GM12892 (cell line): ENCODE data around the gene SELENOO. TPM values are rescaled to one million over a fixed set of nuclear protein-coding genes. Genes with fewer than 3 reads are reported as not detected.

ENCODE experiments used
- DNase-seq: peaks from one replicate; pipeline ENCODE4 v3.0.0; 2011; ENCODE audit not compliant: insufficient read length
- FAIRE-seq: peaks from 2 replicates; lab custom pipeline; 2011; peaks lifted over from hg19 to GRCh38; lab: Jason Lieb, UNC
- POLR2A ChIP-seq: IDR thresholded peaks from 2 replicates; pipeline ENCODE4 v1.6.1; 2011; ENCODE audit warnings: low read depth, low read length, control low read depth
- POLR2AphosphoS5 ChIP-seq: IDR thresholded peaks from 2 replicates; pipeline ENCODE4 v1.6.1; 2011; ENCODE audit warnings: low read depth, low read length, control low read depth
- TAF1 ChIP-seq: IDR thresholded peaks from 2 replicates; pipeline ENCODE4 v1.6.1; 2011; ENCODE audit warnings: low read depth, mild to moderate bottlenecking, control low read depth, low read length, borderline replicate concordance
- polyA plus RNA-seq: library from polyadenylated mRNA; unstranded; fragments of >200 nt; gene quantifications from one replicate; pipeline ENCODE4 v1.2.1, GENCODE V29; 2012; ENCODE audit warnings: missing spikeins, inconsistent platforms; ENCODE audit not compliant: missing spikeins

The SELENOO gene, protein sequence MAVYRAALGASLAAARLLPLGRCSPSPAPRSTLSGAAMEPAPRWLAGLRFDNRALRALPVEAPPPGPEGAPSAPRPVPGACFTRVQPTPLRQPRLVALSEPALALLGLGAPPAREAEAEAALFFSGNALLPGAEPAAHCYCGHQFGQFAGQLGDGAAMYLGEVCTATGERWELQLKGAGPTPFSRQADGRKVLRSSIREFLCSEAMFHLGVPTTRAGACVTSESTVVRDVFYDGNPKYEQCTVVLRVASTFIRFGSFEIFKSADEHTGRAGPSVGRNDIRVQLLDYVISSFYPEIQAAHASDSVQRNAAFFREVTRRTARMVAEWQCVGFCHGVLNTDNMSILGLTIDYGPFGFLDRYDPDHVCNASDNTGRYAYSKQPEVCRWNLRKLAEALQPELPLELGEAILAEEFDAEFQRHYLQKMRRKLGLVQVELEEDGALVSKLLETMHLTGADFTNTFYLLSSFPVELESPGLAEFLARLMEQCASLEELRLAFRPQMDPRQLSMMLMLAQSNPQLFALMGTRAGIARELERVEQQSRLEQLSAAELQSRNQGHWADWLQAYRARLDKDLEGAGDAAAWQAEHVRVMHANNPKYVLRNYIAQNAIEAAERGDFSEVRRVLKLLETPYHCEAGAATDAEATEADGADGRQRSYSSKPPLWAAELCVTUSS
- polyA plus RNA-seq = 4.9 TPM

- FAIRE-seq = peak; percentile 95
- DNase-seq = peak; percentile 99
Observed at GRCh38 chr22:50200461-50201190, at the start of gene SELENOO. SELENOO (plus strand) TSS chr22:50201011; CDS start chr22:50201037, 26 bp downstream.

DNA sequence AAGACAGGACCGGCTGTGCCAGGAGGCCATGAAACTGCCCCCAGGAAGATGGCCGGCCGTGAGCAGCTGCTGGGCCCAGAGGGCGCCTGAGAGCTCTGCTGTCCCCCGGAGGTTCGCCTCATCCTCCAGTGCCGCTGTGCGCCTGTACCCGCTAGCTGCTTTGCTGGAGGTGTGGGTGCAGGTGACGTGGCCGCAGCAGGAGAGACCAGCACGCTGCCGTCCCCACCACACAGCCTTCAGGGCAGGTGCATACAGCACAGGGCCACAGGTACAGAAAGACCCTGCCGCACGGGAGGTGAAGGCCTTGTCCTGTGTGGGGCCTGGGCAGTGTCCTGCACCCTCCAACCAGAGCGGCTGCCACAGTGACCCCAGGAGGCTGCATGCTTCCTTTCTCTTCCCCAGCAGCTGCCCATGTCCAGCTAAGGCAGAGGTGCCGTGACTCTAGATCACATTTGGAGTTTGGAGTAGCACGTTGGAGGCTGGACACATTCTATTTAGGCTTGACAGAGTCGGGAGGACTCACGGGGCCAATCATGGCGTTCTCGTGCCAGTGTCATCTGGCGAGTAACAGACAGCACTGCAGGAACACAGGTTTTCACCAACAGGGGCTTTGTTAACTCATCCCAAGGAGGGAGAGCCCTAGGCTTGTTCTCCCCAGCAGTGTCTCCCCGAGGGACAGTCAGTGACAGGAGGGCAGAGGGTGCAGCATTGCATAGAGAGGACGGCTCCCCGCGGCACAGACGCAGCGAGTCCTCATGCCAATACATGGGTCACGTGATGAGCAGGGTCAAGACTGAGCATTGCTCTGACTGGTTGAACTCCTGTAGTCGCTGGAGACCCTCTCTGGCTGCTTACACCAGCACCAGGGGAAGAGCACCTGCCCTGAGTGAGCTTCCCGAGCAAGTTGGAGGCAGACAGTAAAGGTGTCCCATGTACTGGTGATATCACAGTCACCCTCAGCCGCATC is 49.0 kb upstream of the SELENOO start:
- FAIRE-seq = no peak
- no peak for DNase-seq
- no peak for TF ChIP-seq TAF1
- TF ChIP-seq POLR2A = no peak
- no peak for TF ChIP-seq POLR2AphosphoS5

More at GRCh38 chr22:50200461-50201190, at the start of gene SELENOO:
- peak; percentile 64; the same call in 1 of the 2 replicates for TF ChIP-seq POLR2A
- no peak for TF ChIP-seq TAF1
- TF ChIP-seq POLR2AphosphoS5 = 0 out of 2 replicates have a peak, but pooled peaks have one; percentile 34

DNA sequence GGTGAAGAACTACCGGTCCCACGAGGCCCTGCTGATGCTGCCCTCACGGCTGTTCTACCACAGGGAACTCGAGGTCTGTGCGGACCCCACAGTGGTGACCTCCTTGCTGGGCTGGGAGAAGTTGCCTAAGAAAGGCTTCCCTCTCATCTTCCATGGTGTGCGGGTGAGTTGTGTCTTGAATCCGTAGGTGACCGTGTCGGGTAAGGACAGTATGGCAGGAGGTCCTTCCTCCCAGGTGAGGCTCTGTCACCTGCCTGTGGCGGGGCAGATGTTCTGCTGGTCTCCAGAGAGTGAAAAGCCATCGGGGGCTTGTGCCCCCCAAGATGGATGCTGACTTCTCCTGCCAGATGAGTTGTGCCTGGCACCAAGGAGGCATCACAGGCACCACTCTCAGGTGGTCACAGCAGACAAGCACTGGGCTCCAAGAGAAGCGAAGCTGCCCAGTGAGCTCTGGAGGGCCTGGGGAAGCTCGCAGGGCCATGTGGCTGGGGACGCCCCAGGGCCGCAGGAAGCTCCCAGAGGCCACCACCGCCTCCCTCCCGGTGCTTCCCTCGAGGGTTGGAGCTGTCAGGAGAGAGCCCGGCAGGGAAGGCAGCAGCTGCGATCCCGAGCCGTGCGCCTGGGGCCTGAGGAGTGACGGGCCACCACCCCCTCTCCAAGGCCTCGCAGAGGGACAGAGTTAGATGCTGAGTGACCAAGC is 47.6 kb upstream of the SELENOO start:
- TF ChIP-seq TAF1 (no peak), POLR2A (no peak), POLR2AphosphoS5 (no peak)
- no peak for FAIRE-seq
- no peak for DNase-seq

DNA sequence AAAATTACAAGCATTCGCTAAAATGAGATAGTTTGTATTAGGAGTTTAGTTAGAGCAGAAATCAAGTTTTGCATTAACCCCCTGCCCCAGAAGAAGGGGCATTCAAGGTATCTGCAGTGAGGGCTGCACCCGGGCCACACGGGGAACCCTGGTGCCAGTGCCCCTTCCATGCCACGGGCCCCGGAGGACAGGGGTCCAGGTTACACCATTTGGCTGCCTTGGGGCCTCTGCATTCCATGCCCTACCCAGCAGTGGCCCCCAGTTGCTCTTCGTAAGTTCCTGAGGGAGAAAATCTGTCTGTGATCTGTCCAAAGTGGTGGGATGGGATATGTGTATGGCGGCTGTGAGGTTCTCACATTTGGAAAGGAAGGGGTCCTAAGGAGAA is 47.1 kb upstream of the SELENOO start:
- TF ChIP-seq POLR2AphosphoS5 (no peak), POLR2A (no peak), TAF1 (no peak)
- FAIRE-seq (no peak), DNase-seq (no peak)

DNA sequence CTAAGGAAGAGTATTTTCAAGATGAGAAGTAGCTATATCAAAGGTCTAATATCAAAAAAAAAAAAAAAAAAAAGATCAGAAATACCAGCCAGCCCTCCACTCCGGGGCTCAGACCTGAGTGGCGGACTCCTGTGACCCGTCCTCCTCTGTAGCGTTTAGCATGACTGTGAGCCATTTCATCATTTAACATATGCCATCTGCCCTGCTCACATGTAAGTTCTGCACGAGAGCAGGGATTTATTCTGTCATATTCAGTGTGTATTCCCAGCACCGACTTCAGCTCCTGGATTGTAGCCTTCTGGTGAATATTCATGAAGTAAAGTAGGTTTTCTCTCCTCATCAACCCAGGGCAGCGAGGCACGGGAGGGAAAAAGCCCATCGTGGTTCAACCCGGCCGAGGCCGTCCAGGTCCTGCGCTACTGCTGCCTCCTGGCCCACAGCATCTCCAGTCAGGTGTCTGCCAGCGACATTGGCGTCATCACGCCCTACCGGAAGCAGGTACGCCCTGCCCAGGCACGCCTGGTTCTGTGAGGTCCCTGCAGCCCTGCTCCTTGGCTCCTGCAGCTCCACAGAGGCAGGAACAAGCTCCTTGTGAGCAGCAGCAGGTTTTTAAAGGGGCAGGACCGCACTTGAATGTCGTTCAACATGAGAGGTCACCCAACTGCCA is 43.0 kb upstream of the SELENOO start:
- TF ChIP-seq POLR2AphosphoS5 = no peak
- no peak for TF ChIP-seq POLR2A
- no peak for TF ChIP-seq TAF1
- FAIRE-seq (no peak), DNase-seq (no peak)

DNA sequence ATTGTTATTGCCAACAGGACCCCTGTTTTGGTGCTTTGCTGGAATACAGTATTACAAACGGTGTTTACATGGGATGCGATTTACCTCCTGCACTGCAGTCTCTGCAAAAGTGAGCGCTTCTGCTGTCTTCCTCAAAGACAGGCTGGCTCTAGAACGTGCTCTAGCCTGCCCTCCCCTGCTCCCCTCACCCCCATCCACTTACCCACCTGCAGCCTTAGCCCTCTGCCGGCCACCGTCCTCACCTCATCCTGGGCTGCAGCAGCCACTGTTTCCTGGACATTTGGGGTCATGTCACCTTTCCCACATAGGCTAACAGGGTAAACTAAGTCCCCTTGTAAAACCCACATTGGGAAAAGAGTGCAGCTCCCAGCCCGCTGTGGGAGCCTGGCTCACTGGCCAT is 39.9 kb upstream of the SELENOO start:
- no peak for FAIRE-seq

DNA sequence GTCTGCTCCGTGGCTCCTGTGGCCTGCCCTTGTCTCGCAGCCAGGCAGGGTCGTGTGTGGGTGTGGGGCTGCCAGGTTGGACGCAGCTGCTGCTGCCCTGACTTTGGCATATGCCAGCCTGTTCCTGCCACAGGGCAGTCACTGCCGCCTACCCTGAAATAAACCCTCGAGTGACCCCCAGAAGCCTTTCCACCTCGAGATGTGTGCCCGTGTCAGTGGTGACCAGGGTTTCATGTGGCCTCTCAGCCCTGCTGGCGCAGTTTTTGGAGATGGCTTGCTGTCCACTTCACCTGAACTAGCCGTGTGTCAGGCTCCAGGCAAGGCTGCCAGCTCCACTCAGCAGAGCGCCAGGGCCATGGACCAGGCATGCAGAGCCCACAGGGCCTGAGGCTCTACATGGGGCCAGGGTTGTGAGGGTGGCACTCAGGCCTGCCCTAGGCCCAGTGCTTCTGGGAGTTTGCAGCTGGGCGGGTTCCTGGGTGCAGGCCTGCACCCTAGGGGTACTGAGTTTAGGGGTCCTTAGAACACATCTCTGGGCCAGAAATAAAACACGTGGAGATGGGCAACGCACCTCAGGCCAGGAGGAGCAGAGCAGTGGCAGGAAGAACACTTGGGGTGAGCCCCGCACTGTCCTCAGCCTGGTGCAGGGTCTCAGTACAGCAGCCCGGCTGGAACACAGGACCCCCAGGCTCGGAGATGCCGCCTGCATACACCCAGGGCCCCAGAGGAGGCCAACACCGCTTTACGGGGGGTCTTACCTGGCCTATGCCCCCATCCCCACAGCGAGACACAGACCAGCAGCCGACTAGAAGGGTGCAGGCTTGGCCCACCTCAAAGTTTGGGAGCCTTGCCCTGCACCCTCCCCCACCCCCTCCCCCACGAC is 39.1 kb upstream of the SELENOO start:
- TF ChIP-seq TAF1 = no peak
- no peak for TF ChIP-seq POLR2A
- TF ChIP-seq POLR2AphosphoS5 = no peak
- no peak for FAIRE-seq

More for the DNA sequence above, 39.9 kb upstream of the SELENOO start:
- DNase-seq = no peak
- TF ChIP-seq POLR2A (no peak), POLR2AphosphoS5 (no peak), TAF1 (no peak)

DNA sequence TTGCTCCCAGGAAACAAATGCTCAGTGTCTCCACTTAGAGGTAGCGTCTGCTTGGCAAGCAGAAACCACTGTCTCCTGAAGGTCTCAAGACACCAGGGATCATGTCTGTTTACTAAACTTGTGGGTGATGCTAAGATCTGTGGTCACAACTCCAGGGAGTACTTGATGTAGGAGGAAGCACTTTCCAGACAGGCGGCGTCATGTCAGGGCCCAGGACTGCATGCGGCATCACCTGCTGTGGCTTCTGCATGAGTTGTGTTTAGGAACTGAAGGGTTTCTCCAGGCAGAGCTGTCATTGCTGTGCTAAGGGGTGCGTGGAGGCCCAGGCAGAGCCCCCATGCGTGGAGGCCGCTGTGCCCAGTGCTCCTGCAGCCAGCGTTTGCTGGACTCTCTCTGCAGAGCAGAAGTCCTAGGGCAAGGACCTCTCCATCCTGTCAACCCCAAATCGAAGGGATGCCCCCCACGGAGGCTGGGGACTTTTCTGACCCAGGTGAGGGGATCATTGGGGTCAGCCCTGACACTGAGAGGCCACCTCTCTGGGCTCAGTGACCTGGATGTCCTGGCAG is 38.3 kb upstream of the SELENOO start:
- TF ChIP-seq TAF1 = no peak
- no peak for TF ChIP-seq POLR2A
- no peak for TF ChIP-seq POLR2AphosphoS5
- FAIRE-seq (no peak), DNase-seq (no peak)

More for the DNA sequence above, 39.1 kb upstream of the SELENOO start:
- DNase-seq = no peak
